Caki2 (cell line): Measurements from ENCODE around the gene PTPRG. TPM values are rescaled to one million over a fixed set of nuclear protein-coding genes. Genes with fewer than 3 reads are reported as not detected.

ENCODE experiments used
- DNase-seq: peaks from one replicate; pipeline ENCODE4 v3.0.0-alpha.2; 2015; ENCODE audit warnings: low read depth
- in situ Hi-C: cut with HindIII; loops from 2 replicates; pipeline ENCODE4 v1.10.0; 2016; ENCODE audit warnings: low sequenced_read_pairs, low pct_unique_long_range_greater_than_20kb, mixed read lengths
- total RNA-seq: library from RNA; depleted of rRNA; stranded (reverse); fragments of >200 nt; shearing (Covaris generic); gene quantifications from 2 replicates; pipeline ENCODE4 v1.2.3, GENCODE V29; 2014; ENCODE audit warnings: low replicate concordance

PTPRG gene
- total RNA-seq, 1 experiment from 2014 or later = 9.4 TPM

GRCh38 chr3:61928039-61928438 is 366.7 kb downstream of the PTPRG start:
- DNase-seq = no peak
- in situ Hi-C loops = no loop called here

- DNase-seq = no peak
- in situ Hi-C loops = no loop called here
Measured at GRCh38 chr3:61928776-61929314, 367.5 kb downstream of the PTPRG start.

GRCh38 chr3:61929617-61930016 is 368.2 kb downstream of the PTPRG start:
- DNase-seq = no peak
- in situ Hi-C loops = no loop called here

- in situ Hi-C loops = no loop called here
Measured at GRCh38 chr3:61932499-61932898, 371.1 kb downstream of the PTPRG start.

GRCh38 chr3:61933798-61934504 is 372.6 kb downstream of the PTPRG start:
- in situ Hi-C loops = no loop called here
- DNase-seq = no peak

More at GRCh38 chr3:61932499-61932898, 371.1 kb downstream of the PTPRG start:
- no peak for DNase-seq

- in situ Hi-C loops = no loop called here
- no peak for DNase-seq
Measured at GRCh38 chr3:61934505-61934871, 373.1 kb downstream of the PTPRG start.

GRCh38 chr3:61935814-61936213 is 374.4 kb downstream of the PTPRG start:
- in situ Hi-C loops = no loop called here
- no peak for DNase-seq

- in situ Hi-C loops = no loop called here
Measured at GRCh38 chr3:61936344-61936937, 375.1 kb downstream of the PTPRG start.

GRCh38 chr3:61937477-61937876 is 376.1 kb downstream of the PTPRG start:
- no peak for DNase-seq
- in situ Hi-C loops = no loop called here

More at GRCh38 chr3:61936344-61936937, 375.1 kb downstream of the PTPRG start:
- no peak for DNase-seq

GRCh38 chr3:61938878-61939549 is 377.6 kb downstream of the PTPRG start:
- DNase-seq = no peak
- in situ Hi-C loops = no loop called here

- in situ Hi-C loops = no loop called here
- peak; percentile 87 for DNase-seq
Measured at GRCh38 chr3:61940236-61940635, 378.9 kb downstream of the PTPRG start.

GRCh38 chr3:61943975-61944374 is 382.6 kb downstream of the PTPRG start:
- in situ Hi-C loops = no loop called here

GRCh38 chr3:61944726-61945125 is 383.4 kb downstream of the PTPRG start:
- in situ Hi-C loops = no loop called here
- no peak for DNase-seq

More at GRCh38 chr3:61943975-61944374, 382.6 kb downstream of the PTPRG start:
- DNase-seq = no peak

GRCh38 chr3:61945657-61946056 is 384.3 kb downstream of the PTPRG start:
- in situ Hi-C loops = no loop called here
- DNase-seq = no peak

GRCh38 chr3:61946570-61947324 is 385.4 kb downstream of the PTPRG start:
- no peak for DNase-seq
- in situ Hi-C loops = no loop called here

GRCh38 chr3:61947456-61947855 is 386.1 kb downstream of the PTPRG start:
- DNase-seq = no peak
- in situ Hi-C loops = no loop called here

- no peak for DNase-seq
- in situ Hi-C loops = no loop called here
Measured at GRCh38 chr3:61948699-61949305, 387.4 kb downstream of the PTPRG start.

GRCh38 chr3:61954097-61954540 is 392.7 kb downstream of the PTPRG start:
- in situ Hi-C loops = no loop called here
- no peak for DNase-seq
